K562 (cell line): ENCODE data around the gene C17orf113. TPM values are rescaled to one million over a fixed set of nuclear protein-coding genes. Genes with fewer than 3 reads are reported as not detected.

Source experiments
- DDX20 ChIP-seq: fragments of 450-650 bp; IDR thresholded peaks from 2 replicates; pipeline ENCODE4 v1.6.1; 2016; ENCODE audit warnings: missing genetic modification characterization, low read depth, mild to moderate bottlenecking, missing compliant biosample characterization, moderate library complexity
- ELF2 ChIP-seq: fragments of 250-450 bp; sonication (Bioruptor Pico); IDR thresholded peaks from 2 replicates; pipeline ENCODE4 v1.5.0; 2021; ENCODE audit warnings: mild to moderate bottlenecking
- POLR2B ChIP-seq: fragments of 450-650 bp; IDR thresholded peaks from 2 replicates; pipeline ENCODE4 v1.6.1; 2018; ENCODE audit warnings: low read depth; ENCODE audit not compliant: partially characterized antibody
- SNRNP70 ChIP-seq: fragments of 200-400 bp; formaldehyde crosslinking; optimal IDR thresholded peaks from 2 replicates; pipeline ENCODE3; 2017; ENCODE audit warnings: low read depth, low read length
- ZNF324 ChIP-seq: fragments of 250-450 bp; sonication (Bioruptor Pico); IDR thresholded peaks from 2 replicates; pipeline ENCODE4 v1.4.0; 2020; ENCODE audit warnings: mild to moderate bottlenecking
- polyA plus RNA-seq, 8 experiments: library from polyadenylated mRNA; depleted of rRNA in 4 of 8; stranded (reverse) in 5 of 8; unstranded in 3 of 8; fragments of >200 nt; fragmentation: Nextera tagmentation in 2 of 8; fragmentation: Illumina TruSeq in 1 of 8; extraction: Ambion mirVana in 2 of 8; extraction: Trizol in 1 of 8; gene quantifications; 2 replicates each; pipeline versions ENCODE4 v1.2.1 to v1.2.3, GENCODE V29; 2011 to 2014; ENCODE audit warnings: inconsistent platforms in 1 of 8, missing spikeins in 1 of 8
- total RNA-seq, 7 experiments: library from RNA; depleted of rRNA in 6 of 7; stranded (reverse); fragments of >200 nt in 6 of 7; fragmentation: Illumina TruSeq in 2 of 7; extraction: Trizol in 2 of 7; gene quantifications; 2 replicates each; pipeline versions ENCODE4 v1.2.1 to v1.2.3, GENCODE V29; 2011 to 2021; ENCODE audit warnings: low replicate concordance in 1 of 7
- TF ChIP-seq, protein P1 (sequence below), 2 experiments: fragments of 450-650 bp; IDR thresholded peaks; 2 replicates each; pipeline ENCODE4 v1.6.1; 2016; ENCODE audit warnings: mild to moderate bottlenecking in 2 of 2, borderline replicate concordance in 1 of 2, low read depth in 1 of 2, moderate library complexity in 1 of 2
- TF ChIP-seq, protein P2 (sequence below), 2 experiments: fragments of 450-650 bp; conservative IDR thresholded peaks; 2 replicates each; pipeline ENCODE4 v1.6.1; 2017; ENCODE audit warnings: mild to moderate bottlenecking in 2 of 2, moderate library complexity in 2 of 2
- TF ChIP-seq, protein P3 (sequence below): sonication (generic); formaldehyde crosslinking; IDR thresholded peaks from 2 replicates; pipeline ENCODE4 v1.8.0; 2022; ENCODE audit warnings: mild to moderate bottlenecking, missing genetic modification reagents, borderline replicate concordance
- TF ChIP-seq, protein P4 (sequence below): fragments of 450-650 bp; formaldehyde crosslinking; IDR thresholded peaks from 2 replicates; pipeline ENCODE4 v1.4.0; 2020; ENCODE audit warnings: mild to moderate bottlenecking, moderate library complexity
- TF ChIP-seq, protein P5 (sequence below): fragments of 450-650 bp; IDR thresholded peaks from 2 replicates; pipeline ENCODE4 v1.6.1; 2017; ENCODE audit warnings: mild to moderate bottlenecking, moderate library complexity

C17orf113 gene
- total and polyA plus RNA-seq, 9 of the 15 experiments (the other 6 are each of a cell fraction or from before 2014, with no cell fraction given), result 0.10 to 1.2 (median 0.31) TPM

DNA sequence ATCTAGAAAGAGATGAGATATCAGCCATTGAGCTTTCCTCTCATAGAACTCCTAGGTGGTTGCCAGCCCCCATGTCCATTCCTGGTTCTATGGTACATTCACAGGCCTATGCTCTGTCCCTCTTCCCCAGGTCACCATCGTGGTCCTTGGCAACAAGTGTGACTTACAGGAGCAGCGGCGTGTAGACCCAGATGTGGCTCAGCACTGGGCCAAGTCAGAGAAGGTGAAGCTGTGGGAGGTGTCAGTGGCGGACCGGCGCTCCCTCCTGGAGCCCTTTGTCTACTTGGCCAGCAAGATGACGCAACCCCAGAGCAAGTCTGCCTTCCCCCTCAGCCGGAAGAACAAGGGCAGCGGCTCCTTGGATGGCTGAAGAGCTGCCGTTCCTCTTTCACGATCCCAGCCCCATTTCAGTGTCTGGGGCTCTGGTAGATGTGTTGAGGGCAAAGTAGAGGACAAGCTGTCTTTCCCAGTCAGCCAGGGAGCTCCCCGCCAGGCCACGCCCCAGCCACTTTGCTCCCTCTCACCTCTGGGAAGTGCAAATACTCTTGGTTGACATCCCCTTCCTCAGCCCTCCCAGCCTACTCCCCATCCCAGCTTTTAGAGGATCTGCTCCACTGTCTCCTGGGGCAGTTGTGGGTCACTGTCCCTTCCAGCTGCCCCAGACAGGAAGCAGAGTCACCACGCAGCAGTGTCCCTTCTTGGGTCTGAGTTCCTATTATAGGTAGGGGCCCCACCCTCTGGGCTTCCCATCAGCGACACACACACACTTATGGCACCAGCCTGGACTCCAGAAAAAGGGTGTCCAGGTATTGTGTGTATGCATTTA lies 26.7 kb downstream of the C17orf113 start (continued):
- TF ChIP-seq, protein P1, sequence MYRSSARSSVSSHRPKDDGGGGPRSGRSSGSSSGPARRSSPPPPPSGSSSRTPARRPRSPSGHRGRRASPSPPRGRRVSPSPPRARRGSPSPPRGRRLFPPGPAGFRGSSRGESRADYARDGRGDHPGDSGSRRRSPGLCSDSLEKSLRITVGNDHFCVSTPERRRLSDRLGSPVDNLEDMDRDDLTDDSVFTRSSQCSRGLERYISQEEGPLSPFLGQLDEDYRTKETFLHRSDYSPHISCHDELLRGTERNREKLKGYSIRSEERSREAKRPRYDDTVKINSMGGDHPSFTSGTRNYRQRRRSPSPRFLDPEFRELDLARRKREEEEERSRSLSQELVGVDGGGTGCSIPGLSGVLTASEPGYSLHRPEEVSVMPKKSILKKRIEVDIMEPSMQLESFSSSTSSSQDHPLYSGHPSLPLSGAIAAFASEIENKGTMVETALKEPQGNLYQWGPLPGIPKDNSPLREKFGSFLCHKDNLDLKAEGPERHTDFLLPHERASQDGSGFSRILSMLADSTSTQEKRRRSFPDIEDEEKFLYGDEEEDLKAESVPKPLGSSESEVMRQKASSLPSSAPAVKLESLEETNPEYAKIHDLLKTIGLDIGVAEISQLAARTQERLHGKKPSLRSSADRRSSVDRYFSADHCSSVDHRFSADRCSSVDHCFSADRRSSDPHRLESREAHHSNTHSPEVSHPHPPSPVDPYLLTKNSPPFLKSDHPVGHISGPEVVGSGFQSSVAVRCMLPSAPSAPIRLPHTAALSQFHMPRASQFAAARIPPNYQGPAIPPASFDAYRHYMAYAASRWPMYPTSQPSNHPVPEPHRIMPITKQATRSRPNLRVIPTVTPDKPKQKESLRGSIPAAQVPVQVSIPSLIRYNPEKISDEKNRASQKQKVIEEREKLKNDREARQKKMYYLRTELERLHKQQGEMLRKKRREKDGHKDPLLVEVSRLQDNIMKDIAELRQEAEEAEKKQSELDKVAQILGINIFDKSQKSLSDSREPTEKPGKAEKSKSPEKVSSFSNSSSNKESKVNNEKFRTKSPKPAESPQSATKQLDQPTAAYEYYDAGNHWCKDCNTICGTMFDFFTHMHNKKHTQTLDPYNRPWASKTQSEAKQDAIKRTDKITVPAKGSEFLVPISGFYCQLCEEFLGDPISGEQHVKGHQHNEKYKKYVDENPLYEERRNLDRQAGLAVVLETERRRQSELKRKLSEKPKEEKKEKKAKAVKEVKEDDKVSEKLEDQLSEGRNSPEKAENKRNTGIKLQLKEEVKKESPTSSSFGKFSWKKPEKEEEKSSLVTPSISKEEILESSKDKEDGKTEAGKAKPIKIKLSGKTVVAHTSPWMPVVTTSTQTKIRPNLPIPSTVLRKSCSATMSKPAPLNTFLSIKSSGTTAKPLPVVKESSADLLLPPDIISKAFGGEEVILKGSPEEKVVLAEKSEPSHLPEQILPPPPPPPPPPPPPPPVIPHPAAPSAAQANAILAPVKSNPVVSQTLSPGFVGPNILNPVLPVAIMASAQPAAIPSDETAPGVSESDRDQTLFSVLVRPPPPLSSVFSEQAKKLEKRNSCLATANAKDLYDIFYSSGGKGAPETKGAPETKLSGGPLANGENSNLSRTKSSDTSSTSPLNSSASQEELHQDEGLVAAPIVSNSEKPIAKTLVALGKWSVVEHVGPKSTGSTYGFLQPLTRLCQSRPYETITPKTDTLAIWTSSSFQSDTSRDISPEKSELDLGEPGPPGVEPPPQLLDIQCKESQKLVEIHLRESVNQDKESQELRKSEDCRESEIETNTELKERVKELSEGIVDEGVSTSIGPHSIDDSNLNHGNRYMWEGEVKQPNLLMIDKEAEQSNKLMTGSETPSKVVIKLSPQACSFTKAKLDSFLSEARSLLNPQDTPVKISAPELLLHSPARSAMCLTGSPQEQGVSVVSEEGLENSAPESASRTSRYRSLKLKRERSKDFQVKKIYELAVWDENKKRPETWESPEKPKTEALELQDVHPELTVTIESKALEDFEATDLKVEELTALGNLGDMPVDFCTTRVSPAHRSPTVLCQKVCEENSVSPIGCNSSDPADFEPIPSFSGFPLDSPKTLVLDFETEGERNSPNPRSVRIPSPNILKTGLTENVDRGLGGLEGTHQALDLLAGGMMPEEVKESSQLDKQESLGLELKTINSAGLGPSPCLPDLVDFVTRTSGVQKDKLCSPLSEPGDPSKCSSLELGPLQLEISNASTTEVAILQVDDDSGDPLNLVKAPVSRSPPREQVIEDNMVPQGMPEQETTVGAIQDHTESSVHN (IDR thresholded peaks at IDR 0.05; ENCODE audit: borderline replicate concordance in 1 of 2, low read depth in 1 of 2), result no peak
- TF ChIP-seq ZNF324 (CRISPR knock-in tag) (0 out of 2 replicates have a peak, but pooled peaks have one; percentile 10), DDX20 (tag) (no peak), POLR2B (peak; percentile 56), SNRNP70 (no peak), ELF2 (peak; percentile 54)
- TF ChIP-seq, protein P2, sequence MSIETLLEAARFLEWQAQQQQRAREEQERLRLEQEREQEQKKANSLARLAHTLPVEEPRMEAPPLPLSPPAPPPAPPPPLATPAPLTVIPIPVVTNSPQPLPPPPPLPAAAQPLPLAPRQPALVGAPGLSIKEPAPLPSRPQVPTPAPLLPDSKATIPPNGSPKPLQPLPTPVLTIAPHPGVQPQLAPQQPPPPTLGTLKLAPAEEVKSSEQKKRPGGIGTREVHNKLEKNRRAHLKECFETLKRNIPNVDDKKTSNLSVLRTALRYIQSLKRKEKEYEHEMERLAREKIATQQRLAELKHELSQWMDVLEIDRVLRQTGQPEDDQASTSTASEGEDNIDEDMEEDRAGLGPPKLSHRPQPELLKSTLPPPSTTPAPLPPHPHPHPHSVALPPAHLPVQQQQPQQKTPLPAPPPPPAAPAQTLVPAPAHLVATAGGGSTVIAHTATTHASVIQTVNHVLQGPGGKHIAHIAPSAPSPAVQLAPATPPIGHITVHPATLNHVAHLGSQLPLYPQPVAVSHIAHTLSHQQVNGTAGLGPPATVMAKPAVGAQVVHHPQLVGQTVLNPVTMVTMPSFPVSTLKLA (conservative IDR thresholded peaks at IDR 0.05), result peak in 1 of 2 experiments; percentile 39; a peak in 1 of 4 replicates
- TF ChIP-seq, protein P3, sequence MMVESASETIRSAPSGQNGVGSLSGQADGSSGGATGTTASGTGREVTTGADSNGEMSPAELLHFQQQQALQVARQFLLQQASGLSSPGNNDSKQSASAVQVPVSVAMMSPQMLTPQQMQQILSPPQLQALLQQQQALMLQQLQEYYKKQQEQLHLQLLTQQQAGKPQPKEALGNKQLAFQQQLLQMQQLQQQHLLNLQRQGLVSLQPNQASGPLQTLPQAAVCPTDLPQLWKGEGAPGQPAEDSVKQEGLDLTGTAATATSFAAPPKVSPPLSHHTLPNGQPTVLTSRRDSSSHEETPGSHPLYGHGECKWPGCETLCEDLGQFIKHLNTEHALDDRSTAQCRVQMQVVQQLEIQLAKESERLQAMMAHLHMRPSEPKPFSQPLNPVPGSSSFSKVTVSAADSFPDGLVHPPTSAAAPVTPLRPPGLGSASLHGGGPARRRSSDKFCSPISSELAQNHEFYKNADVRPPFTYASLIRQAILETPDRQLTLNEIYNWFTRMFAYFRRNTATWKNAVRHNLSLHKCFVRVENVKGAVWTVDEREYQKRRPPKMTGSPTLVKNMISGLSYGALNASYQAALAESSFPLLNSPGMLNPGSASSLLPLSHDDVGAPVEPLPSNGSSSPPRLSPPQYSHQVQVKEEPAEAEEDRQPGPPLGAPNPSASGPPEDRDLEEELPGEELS (CRISPR knock-in tag), result no peak
- TF ChIP-seq, protein P4, sequence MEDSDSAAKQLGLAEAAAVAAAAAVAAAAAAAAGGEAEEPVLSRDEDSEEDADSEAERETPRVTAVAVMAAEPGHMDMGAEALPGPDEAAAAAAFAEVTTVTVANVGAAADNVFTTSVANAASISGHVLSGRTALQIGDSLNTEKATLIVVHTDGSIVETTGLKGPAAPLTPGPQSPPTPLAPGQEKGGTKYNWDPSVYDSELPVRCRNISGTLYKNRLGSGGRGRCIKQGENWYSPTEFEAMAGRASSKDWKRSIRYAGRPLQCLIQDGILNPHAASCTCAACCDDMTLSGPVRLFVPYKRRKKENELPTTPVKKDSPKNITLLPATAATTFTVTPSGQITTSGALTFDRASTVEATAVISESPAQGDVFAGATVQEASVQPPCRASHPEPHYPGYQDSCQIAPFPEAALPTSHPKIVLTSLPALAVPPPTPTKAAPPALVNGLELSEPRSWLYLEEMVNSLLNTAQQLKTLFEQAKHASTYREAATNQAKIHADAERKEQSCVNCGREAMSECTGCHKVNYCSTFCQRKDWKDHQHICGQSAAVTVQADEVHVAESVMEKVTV (CRISPR knock-in tag), result no peak
- TF ChIP-seq, protein P5, sequence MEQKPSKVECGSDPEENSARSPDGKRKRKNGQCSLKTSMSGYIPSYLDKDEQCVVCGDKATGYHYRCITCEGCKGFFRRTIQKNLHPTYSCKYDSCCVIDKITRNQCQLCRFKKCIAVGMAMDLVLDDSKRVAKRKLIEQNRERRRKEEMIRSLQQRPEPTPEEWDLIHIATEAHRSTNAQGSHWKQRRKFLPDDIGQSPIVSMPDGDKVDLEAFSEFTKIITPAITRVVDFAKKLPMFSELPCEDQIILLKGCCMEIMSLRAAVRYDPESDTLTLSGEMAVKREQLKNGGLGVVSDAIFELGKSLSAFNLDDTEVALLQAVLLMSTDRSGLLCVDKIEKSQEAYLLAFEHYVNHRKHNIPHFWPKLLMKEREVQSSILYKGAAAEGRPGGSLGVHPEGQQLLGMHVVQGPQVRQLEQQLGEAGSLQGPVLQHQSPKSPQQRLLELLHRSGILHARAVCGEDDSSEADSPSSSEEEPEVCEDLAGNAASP, result no peak
